GM12878 (cell line): ENCODE measurements around the gene PI4K2A. TPM values are rescaled to one million over a fixed set of nuclear protein-coding genes. Genes with fewer than 3 reads are reported as not detected.

Experiments used
- ATAC-seq: fragments of 200-7000 bp; cut with Tn5 transposase; 3 replicates; pipeline ENCODE4 v1.9.1; 2020; ENCODE audit warnings: mild to moderate bottlenecking, moderate library complexity
- BruUV-seq: library from RNA; stranded (reverse); fragments of 400-500 nt; replicated peaks from 2 replicates; lab custom pipeline; 2021; lab: Mats Ljungman, UMichigan
- CTCF ChIA-PET: fragments of 300-600 bp; sonication (Branson Sonifier 250); formaldehyde crosslinking; extraction: SDS; loops from one replicate; lab custom pipeline; 2021; ENCODE audit warnings: inconsistent platforms; lab: Yijun Ruan, JAX
- POLR2A ChIA-PET: fragments of 350-600 bp; formaldehyde crosslinking; extraction: SDS; loops from one replicate; lab custom pipeline; 2021; ENCODE audit warnings: inconsistent platforms; lab: Charles Lee
- RAD21 ChIA-PET: fragments of 300-600 bp; sonication (Branson Sonifier 250); formaldehyde crosslinking; loops from one replicate; lab custom pipeline; 2023; ENCODE audit warnings: antibody characterized with exemption; ENCODE audit not compliant: unreplicated experiment; lab: Charles Lee
- SMC1A ChIA-PET: fragments of 300-600 bp; sonication (Branson Sonifier 250); formaldehyde crosslinking; loops from one replicate; lab custom pipeline; 2023; ENCODE audit not compliant: unreplicated experiment, uncharacterized antibody; lab: Charles Lee
- DNase-seq: peaks from one replicate; pipeline ENCODE4 v3.0.0-alpha.2; 2011; ENCODE audit warnings: low read depth, low spot score
- FAIRE-seq: peaks from 3 replicates; lab custom pipeline; 2011; peaks lifted over from hg19 to GRCh38; lab: Jason Lieb, UNC
- H2AFZ ChIP-seq: 2 replicates; pipeline ENCODE4 v1.6.0; 2011; ENCODE audit warnings: low read depth, low read length, control low read depth; ENCODE audit not compliant: control insufficient read depth
- H3K27ac ChIP-seq: 2 replicates; pipeline ENCODE4 v1.5.1; 2011; ENCODE audit warnings: control low read depth; ENCODE audit not compliant: control insufficient read depth, insufficient read depth
- H3K27me3 ChIP-seq, 2 experiments: replicated peaks in 1 of 2; 2 replicates each; pipeline versions ENCODE4 v1.6.0 to v1.6.1; 2011; ENCODE audit warnings: low read length in 1 of 2; ENCODE audit not compliant: control insufficient read depth in 2 of 2, insufficient read depth in 2 of 2
- H3K36me3 ChIP-seq, 2 experiments: 2 replicates each; pipeline ENCODE4 v1.5.1; 2011; ENCODE audit warnings: low read length in 1 of 2; ENCODE audit not compliant: control insufficient read depth in 2 of 2, insufficient read depth in 2 of 2
- H3K4me1 ChIP-seq: 2 replicates; pipeline ENCODE4 v1.6.1; 2011; ENCODE audit warnings: mild to moderate bottlenecking, low read length, moderate library complexity, mixed read lengths; ENCODE audit not compliant: control insufficient read depth, insufficient read depth
- H3K4me2 ChIP-seq: 2 replicates; pipeline ENCODE4 v1.6.0; 2011; ENCODE audit warnings: control low read depth; ENCODE audit not compliant: control insufficient read depth, insufficient read depth
- H3K4me3 ChIP-seq: fragments of 200-600 bp; sonication (generic); 2 replicates; pipeline ENCODE4 v1.5.1; 2016
- H3K79me2 ChIP-seq: 2 replicates; pipeline ENCODE4 v1.6.0; 2011; ENCODE audit warnings: low read length; ENCODE audit not compliant: control insufficient read depth, insufficient read depth
- H3K9ac ChIP-seq: 2 replicates; pipeline ENCODE4 v1.8.0; 2011; ENCODE audit warnings: low read length, control low read depth, mixed read lengths; ENCODE audit not compliant: control insufficient read depth, insufficient read depth
- H3K9me3 ChIP-seq: replicated peaks from 3 replicates; pipeline ENCODE4 v1.5.1; 2011; ENCODE audit warnings: mild to moderate bottlenecking, low read length; ENCODE audit not compliant: control insufficient read depth, insufficient read depth
- H4K20me1 ChIP-seq: 2 replicates; pipeline ENCODE4 v1.6.0; 2011; ENCODE audit not compliant: control insufficient read depth, insufficient read depth
- BMI1 ChIP-seq: fragments of 450-650 bp; IDR thresholded peaks from 2 replicates; pipeline ENCODE4 v1.6.1; 2016; ENCODE audit warnings: mild to moderate bottlenecking, moderate library complexity, borderline replicate concordance
- JUNB ChIP-seq: IDR thresholded peaks from 2 replicates; pipeline ENCODE4 v1.6.1; 2016; ENCODE audit warnings: antibody characterized with exemption, mild to moderate bottlenecking
- JUND ChIP-seq: IDR thresholded peaks from 2 replicates; pipeline ENCODE4 v1.6.1; 2012; ENCODE audit warnings: low read depth, mild to moderate bottlenecking, low read length, improper control_type of control experiment, moderate library complexity
- MLLT1 ChIP-seq: fragments of 450-650 bp; IDR thresholded peaks from 2 replicates; pipeline ENCODE4 v1.6.1; 2016; ENCODE audit warnings: mild to moderate bottlenecking
- SPI1 ChIP-seq: IDR thresholded peaks from 2 replicates; pipeline ENCODE4 v1.6.1; 2011; ENCODE audit warnings: low read depth, mild to moderate bottlenecking, low read length, moderate library complexity, borderline replicate concordance; ENCODE audit not compliant: insufficient read depth
- SRF ChIP-seq, 2 experiments: IDR thresholded peaks; 2 replicates each; pipeline ENCODE4 v1.6.1; 2011; ENCODE audit warnings: low read depth in 2 of 2, low read length in 2 of 2, mild to moderate bottlenecking in 1 of 2, moderate library complexity in 1 of 2
- WGBS: methylation state at CpG from one replicate; pipeline ENCODE4 v1.1.6; 2016; ENCODE audit warnings: low lambda C conversion rate; ENCODE audit not compliant: insufficient replicate concordance, insufficient coverage; ENCODE audit errors: missing lambda C conversion rate; 5-methylcytosine and 5-hydroxymethylcytosine counted together
- in situ Hi-C: fragments of 300-500 bp; cut with MboI; formaldehyde crosslinking; loops from 9 replicates; pipeline ENCODE4 v1.14.3; 2018; ENCODE audit warnings: mixed read lengths
- intact Hi-C: fragments of 100-400 bp; cut with micrococcal nuclease; formaldehyde crosslinking; loops from one replicate; pipeline ENCODE4 v1.14.2; 2022; ENCODE audit not compliant: unreplicated experiment
- polyA plus RNA-seq, 11 experiments: library from polyadenylated mRNA; depleted of rRNA in 4 of 11; unstranded in 6 of 11; stranded (reverse) in 5 of 11; fragments of >200 nt; fragmentation: Nextera tagmentation in 4 of 11; fragmentation: Illumina TruSeq in 1 of 11; extraction: Ambion mirVana in 4 of 11; extraction: Trizol in 1 of 11; gene quantifications; 1 replicate in 1 of 11; 2 replicates in 10 of 11; pipeline versions ENCODE4 v1.2.1 to v1.2.3, GENCODE V29; 2011 to 2016; ENCODE audit warnings: inconsistent platforms in 2 of 11, missing spikeins in 2 of 11, low read depth in 1 of 11
- total RNA-seq, 4 experiments: library from RNA; depleted of rRNA in 3 of 4; stranded (reverse); fragments of >200 nt in 3 of 4; fragmentation: Illumina TruSeq in 1 of 4; extraction: Trizol in 1 of 4; gene quantifications; 2 replicates each; pipeline versions ENCODE4 v1.2.1 to v1.2.3, GENCODE V29; 2013 to 2021

Gene PI4K2A
- total and polyA plus RNA-seq, 10 of the 15 experiments (the other 5 are each of a cell fraction or from before 2014, with no cell fraction given), result 1.5 to 14.5 (median 10.0) TPM

GRCh38 chr10:97600616-97601015 lies 39.9 kb upstream of the PI4K2A start:
- no TSS peak for BruUV-seq
- no peaks in the 10 kb centered on the region; a peak in 1 of 4 replicates for H3K27me3 ChIP-seq
- ATAC-seq (no peak), FAIRE-seq (no peak), DNase-seq (no peak)
- H3K27ac ChIP-seq, result no peak overlapping the region
- H3K4me3 ChIP-seq, result no peak overlapping the region
- no peaks in the 10 kb centered on the region for H3K36me3 ChIP-seq
- H3K4me1 ChIP-seq, result no peaks in the 10 kb centered on the region
- no peak overlapping the region for H3K9ac ChIP-seq
- in situ Hi-C loops, result no loop called here
- CTCF ChIA-PET, result interaction anchor here (0.7 to 1.4 kb wide), 2 partner anchors 12 to 977 kb away, joined by 3 read pairs; no protein-coding TSS in a partner anchor
- POLR2A ChIA-PET, result no interaction called here
- WGBS, result 100% methylated on average over 1 of the region's 1 CpG
- RAD21 ChIA-PET, result no interaction called here
- H4K20me1 ChIP-seq, result no peaks in the 10 kb centered on the region
- TF ChIP-seq JUND (no peak), MLLT1 (no peak), SPI1 (no peak), JUNB (no peak), SRF (IDR thresholded peaks at IDR 0.05; ENCODE audit: low read depth in 2 of 2, low read length in 2 of 2) (no peak), BMI1 (no peak)
- no peaks in the 10 kb centered on the region for H3K79me2 ChIP-seq
- SMC1A ChIA-PET, result interaction anchor here (0.7 kb wide), 1 partner anchor 62 kb away, joined by 3 read pairs; no protein-coding TSS in a partner anchor
- H3K9me3 ChIP-seq, result no peaks in the 10 kb centered on the region
- no peak overlapping the region for H2AFZ ChIP-seq
- no peak overlapping the region for H3K4me2 ChIP-seq
- intact Hi-C loops, result no loop called here
